Activated T-helper 9 cell treated with anti-CD3 and anti-CD28 coated beads, Interleukin-2, amount 50 U/mL, for 16 hours (primary cell): ENCODE results near the gene ACVRL1.
"Not testable (repeated sequence)": the region's sequence is repeated elsewhere in the genome, so short reads cannot be mapped to it uniquely, and the experiment has no call there.

ENCODE experiments used
- DNase-seq: peaks from one replicate; pipeline ENCODE4 v3.0.0-alpha.2; 2020; ENCODE audit warnings: low read depth

ACVRL1 gene

DNA sequence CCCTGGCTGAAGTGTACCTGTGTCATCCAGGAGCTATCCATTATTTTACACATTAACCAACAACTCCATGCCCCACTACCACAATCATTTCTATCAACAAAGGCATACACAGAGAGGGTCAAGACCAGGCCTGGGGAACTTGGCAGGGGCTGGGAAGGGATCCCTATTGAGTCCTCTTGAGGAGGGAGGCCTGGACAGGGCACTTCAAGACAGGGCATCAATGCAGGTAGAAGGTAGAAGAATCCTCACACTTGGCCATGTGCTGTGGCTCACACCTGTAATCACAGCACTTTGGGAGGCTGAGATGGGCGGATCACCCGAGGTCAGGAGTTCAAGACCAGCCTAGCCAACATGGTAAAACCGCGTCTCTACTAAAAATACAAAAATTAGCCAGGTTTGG, 32.8 kb upstream of the ACVRL1 start:
- no peak for DNase-seq

GRCh38 chr12:51879102-51879501, 28.2 kb upstream of the ACVRL1 start:
- DNase-seq: no peak

DNA sequence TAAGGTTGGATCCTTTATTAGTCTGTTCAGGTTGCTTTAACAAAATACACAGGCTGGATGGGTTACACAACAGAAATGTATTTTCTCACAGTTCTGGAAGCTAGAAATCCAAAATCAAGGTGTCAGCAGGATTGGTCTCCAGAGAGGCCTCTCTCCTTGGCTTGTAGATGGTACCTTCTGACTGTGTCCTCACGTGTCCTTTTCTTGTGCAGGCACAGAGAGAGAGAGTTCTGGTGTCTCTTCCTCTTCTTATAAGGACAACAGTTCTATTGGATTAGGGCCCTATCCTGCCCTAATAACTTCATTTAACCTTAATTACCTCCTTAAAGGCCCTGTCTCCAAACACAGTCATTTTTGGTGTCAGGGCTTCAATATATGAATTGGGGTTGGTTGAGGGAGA, 24.0 kb upstream of the ACVRL1 start:
- DNase-seq: no peak

GRCh38 chr12:51883998-51884675, 23.2 kb upstream of the ACVRL1 start:
- DNase-seq: no peak

GRCh38 chr12:51884676-51885229, 22.6 kb upstream of the ACVRL1 start:
- DNase-seq: no peak

DNA sequence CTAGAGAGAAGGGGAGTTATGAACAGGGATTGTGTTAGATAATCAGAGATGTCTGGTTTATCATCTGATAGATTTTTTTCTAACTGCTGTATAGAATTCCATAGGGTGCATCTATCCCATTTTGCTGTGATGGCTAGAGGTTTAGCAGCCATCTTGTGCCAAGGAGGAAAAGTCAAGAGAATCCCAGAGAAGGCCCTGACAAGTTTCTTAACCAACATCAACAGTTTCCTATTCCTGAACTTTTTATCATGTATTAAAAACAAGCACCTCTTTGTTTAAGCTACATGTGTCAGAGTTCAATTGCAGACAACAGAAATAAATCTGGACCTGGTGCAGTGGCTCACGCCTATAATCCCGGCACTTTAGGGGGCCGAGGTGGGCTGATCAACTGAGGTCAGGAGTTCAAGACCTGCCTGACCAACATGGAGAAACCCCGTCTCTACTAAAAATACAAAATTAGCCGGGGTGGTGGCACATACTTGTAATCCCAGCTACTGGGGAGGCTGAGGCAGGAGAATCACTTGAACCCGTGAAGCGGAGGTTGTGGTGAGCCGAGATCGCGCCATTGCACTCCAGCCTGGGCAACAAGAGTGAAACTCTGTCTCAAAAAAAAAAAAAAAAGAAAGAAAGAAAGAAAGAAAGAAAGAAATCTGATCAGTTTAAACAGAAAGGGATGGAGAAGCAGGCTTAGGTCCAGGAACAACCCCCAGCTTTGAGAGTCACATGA, 21.8 kb upstream of the ACVRL1 start:
- DNase-seq: not testable (repeated sequence)

DNA sequence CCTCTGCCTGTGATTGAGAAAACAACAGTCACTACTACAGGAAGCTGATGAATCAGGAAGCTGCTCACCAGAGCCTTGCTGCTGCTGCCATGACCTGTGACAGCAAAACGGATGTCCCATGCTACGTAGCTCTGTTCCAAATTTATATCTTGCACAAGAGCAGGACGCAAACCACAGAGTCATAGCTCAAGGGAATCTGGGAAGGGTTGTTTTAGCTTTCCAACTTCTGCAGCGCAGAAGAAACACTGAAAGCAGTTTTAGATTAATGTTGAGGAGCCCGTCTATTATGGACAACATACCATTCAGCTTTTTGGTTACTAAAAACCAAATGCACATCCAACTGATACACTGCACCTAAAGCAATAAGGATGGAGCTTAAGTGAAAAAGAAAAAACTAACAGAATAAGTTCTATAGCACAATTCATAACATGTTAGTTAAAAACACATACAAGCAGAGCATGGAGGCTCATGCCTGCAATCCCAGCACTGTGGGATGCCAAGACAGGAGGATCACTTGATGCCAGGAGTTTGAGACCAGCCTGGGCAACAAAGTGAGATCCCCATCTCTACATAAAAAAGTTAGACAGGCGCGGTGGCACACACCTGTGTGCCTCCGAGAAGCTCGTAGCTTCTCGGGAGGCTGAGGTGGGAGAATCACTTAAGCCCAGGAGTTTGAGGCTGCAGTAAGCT, 21.1 kb upstream of the ACVRL1 start:
- DNase-seq: no peak

DNA sequence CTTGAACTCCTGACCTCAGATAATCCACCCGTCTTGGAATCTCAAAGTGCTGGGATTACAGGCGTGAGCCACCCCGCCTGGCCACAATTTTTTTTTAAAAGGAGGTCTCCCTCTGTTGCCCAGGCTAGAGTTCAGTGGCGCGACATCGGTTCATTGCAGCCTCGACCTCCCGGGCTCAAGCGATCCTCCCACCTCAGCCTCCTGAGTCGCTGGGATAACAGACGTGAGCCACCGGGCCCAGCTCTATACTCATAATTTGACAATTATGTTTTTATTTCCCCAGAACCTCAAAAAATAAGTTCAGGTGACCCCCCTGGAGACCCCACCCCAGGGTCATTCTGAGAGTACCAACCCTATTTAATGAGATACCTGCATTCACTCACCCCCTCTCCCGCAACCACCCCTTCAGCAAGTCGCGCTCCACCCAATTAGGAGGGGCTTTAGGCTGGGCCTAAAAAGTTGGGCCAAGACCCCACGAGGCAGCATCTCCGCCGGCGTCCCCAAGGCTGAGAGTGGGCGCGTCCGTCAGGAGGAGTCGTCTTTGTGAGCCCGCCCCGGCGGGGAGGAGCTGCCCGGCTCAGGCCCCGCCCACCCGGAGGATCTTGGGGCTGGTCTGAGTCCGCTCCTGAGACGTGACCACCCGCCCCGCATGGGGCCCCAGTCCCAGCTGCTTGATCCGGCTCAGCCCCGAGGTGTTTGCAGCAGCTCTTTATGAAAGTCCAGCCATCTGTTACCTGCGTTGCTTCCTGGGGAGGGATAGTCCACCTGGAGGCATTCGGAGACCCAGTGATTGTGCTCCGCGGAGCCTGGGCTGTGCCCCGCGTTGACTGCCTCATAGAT, 19.6 kb upstream of the ACVRL1 start, which contains the start of gene ANKRD33:
Gene ANKRD33, plus strand, starts transcription at position 628 of the 840 bp plus-strand sequence. Its CDS starts 84 bp downstream, at position 712.
- no peak for DNase-seq

GRCh38 chr12:51888316-51889215, 18.7 kb upstream of the ACVRL1 start:
- DNase-seq: no peak

- no peak for DNase-seq
Observed at GRCh38 chr12:51889216-51890132, 17.8 kb upstream of the ACVRL1 start.

DNA sequence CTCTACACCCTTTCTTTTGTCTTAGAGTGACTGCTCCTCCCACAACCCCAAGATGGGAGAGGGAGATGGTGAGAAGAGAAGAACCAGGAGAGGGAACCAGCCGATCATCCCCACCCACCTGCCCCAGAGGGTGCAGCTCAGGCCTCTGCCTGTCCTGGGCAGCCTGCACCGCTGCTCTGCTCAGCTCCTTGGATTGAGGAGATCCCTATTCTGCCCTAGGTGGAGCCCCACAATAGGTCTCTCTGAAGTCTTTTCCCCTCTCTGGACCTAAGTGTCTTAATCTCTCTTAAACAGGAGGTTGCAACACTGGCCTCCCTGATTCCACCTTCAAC, 17.2 kb upstream of the ACVRL1 start:
- DNase-seq: no peak

- no peak for DNase-seq
Observed at GRCh38 chr12:51890511-51891171, 16.7 kb upstream of the ACVRL1 start.

DNA sequence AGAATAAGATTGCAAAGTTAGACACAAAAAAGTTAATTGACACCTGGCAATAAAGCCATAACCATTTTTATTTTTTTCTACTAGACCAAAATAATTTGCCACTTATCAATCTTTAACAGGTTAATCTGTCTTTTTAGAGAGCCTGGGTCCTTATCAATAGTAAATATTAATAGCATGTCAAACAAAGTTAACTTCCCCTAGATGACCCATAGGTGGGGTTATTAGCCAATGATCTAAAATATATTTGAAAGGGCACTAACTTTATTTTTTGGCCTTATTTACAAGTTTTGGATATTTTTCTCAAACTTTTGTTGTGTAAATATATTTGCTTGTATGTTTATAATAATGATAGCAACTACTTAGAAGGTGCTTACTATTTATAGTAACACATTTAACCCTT, 15.5 kb upstream of the ACVRL1 start:
- no peak for DNase-seq

DNA sequence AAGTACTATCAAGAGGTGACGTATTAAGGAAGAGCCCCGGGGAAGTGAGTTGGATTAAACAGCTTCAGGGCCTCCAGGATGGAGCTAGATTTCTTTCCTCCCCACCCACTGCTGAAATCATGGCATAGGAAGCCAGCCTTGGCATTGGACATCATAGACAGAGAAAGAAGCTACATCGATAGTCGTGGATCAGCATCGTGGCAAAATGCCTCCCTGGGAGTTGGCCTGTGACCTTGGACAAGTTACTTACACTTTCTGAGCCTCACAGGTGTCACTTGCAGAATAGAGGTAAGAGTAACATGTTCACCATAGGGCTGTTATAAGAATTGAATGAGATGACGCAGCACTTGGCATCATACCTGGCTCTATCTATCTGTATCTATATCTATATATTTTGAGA, 13.5 kb upstream of the ACVRL1 start:
- no peak for DNase-seq

DNA sequence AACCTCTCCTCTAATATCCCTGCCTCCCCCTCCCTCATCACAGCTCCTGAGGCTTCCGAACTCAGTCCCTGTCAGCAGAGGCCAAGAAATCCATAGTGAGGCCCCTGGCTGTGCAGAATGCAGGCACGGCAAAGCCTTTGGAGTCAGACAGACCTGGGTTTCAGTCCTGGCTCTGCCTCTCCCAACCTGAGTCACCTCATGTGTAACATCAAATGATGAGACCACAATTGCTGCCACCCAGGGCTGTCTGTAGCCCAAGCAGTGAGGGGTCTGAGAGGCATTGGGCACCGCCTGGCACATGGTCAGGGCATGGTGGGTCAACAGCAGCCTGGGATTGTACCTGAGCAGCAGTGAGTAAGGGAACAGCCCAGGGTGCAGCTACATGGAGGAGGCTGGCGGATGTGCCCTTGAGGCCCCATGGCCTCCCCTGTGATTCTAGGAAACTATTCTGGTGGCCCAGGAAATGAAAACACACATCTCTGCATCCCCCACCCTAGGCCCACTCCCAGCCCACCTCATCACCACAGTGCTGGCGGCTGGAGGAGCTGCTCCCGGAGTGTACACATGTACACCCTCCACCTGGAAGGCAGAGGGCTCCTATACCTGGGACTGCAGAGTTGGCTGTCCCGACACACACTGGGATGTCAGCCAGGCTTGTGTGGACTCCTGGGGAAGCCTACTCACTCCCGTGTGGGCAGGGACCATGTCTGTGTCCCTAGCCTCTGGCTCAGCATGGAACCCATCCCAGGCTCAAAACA, 11.7 kb upstream of the ACVRL1 start:
- no peak for DNase-seq

DNA sequence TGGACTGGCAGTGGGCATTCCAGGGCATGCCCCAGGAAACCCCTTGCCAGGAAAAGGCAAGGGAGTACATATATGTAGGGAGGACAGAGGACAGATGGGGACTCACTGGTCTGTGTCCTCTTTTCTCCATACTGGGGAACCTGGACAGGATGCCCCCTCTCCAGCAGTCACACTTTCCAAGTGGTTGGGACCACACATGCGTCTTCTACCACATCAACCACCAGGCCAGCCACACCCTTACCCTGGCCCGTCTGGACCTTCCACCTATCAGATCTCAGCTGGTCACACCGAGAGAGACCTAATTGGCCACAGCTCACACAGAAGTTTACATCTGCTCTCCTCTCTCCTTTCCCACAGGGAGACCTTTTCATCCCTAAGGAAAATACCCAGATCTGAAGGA, 11.1 kb upstream of the ACVRL1 start:
- no peak for DNase-seq

GRCh38 chr12:51897181-51897580, 10.1 kb upstream of the ACVRL1 start:
- DNase-seq: no peak

GRCh38 chr12:51898506-51898905, 8.8 kb upstream of the ACVRL1 start:
- no peak for DNase-seq

GRCh38 chr12:51898937-51899336, 8.4 kb upstream of the ACVRL1 start:
- no peak for DNase-seq
